Sigmoid colon (tissue), 7 donors: ENCODE measurements around the gene USH2A. TPM values are rescaled to one million over a fixed set of nuclear protein-coding genes. Genes with fewer than 3 reads are reported as not detected.

ENCODE experiments used
- DNase-seq: peaks from one replicate; pipeline ENCODE4 v3.0.0-alpha.2; 2019
- H3K27ac ChIP-seq, 4 donors: fragments of 200-600 bp; sonication (generic); one replicate each; pipeline ENCODE4 v1.5.1; 2016 to 2019; ENCODE audit warnings: mild to moderate bottlenecking in 1 of 4
- H3K27me3 ChIP-seq, 3 donors: fragments of 200-600 bp; sonication (generic); one replicate each; pipeline ENCODE4 v1.5.1; 2019; ENCODE audit warnings: mild to moderate bottlenecking in 1 of 3
- H3K36me3 ChIP-seq, 4 donors: fragments of 200-600 bp; sonication (generic); one replicate each; pipeline ENCODE4 v1.5.1; 2016 to 2019
- H3K4me1 ChIP-seq, 4 donors: fragments of 200-600 bp; sonication (generic); one replicate each; pipeline ENCODE4 v1.5.1; 2017 to 2019
- H3K4me3 ChIP-seq, 4 donors: fragments of 200-600 bp; sonication (generic); one replicate each; pipeline ENCODE4 v1.5.1; 2017 to 2019; ENCODE audit warnings: mild to moderate bottlenecking in 2 of 4, moderate library complexity in 1 of 4
- H3K9me3 ChIP-seq, 4 donors: fragments of 200-600 bp in 3 of 4; sonication (generic) in 3 of 4; one replicate each; pipeline versions ENCODE4 v1.5.1 to v1.6.1; 2013 to 2019
- CTCF ChIP-seq, 4 experiments: fragments of 450-650 bp in 3 of 4; fragments of 200-600 bp in 1 of 4; IDR thresholded peaks; one replicate each; pipeline ENCODE4 v1.5.1; 2016 to 2019; ENCODE audit warnings: antibody characterized with exemption in 4 of 4, mild to moderate bottlenecking in 3 of 4, moderate library complexity in 2 of 4
- EP300 ChIP-seq, 4 donors: sonication (generic); formaldehyde crosslinking; IDR thresholded peaks; one replicate each; pipeline ENCODE4 v1.6.1; 2017; ENCODE audit warnings: antibody characterized with exemption in 4 of 4
- POLR2A ChIP-seq, 2 donors: fragments of 450-650 bp; IDR thresholded peaks; one replicate each; pipeline ENCODE4 v1.6.1; 2016; ENCODE audit warnings: antibody characterized with exemption in 2 of 2, mild to moderate bottlenecking in 2 of 2, moderate library complexity in 2 of 2
- POLR2AphosphoS5 ChIP-seq, 4 donors: sonication (generic); formaldehyde crosslinking; IDR thresholded peaks; one replicate each; pipeline ENCODE4 v1.6.1; 2017; ENCODE audit warnings: antibody characterized with exemption in 4 of 4
- WGBS, 2 donors: extraction: QIAGEN DNeasy Blood & Tissue Kit; methylation state at CpG; one replicate each; pipeline ENCODE4 v1.1.7; 2013; 5-methylcytosine and 5-hydroxymethylcytosine counted together
- intact Hi-C: fragments of 100-400 bp; cut with DNase I; formaldehyde crosslinking; loops from one replicate; pipeline ENCODE4 v1.15.1; 2023
- polyA plus RNA-seq, 3 donors: library from polyadenylated mRNA; stranded (reverse); fragments of 200-250 nt; gene quantifications; one replicate each; pipeline ENCODE4 v1.2.3, GENCODE V29; 2013
- total RNA-seq, 4 donors: library from RNA; depleted of rRNA; stranded (reverse); fragments of >200 nt; gene quantifications; one replicate each; pipeline ENCODE4 v1.1.0, GENCODE V29; 2016
- donor health status: healthy with polysubstance abuse.
- donor health status: Bipolar disorder and iron deficiency.
- donor health status: healthy.

The USH2A gene
- total and polyA plus RNA-seq, 7 donors: under 0.01 TPM; not detected in 6

GRCh38 chr1:215932558-215932957 lies 490.7 kb downstream of the USH2A start:
- no peak for DNase-seq
- intact Hi-C loops: no loop called here
- H3K4me3 ChIP-seq: no peak overlapping the region
- no peaks in the 10 kb centered on the region for H3K4me1 ChIP-seq
- 27 to 64% methylated on average over 3 of the region's 3 CpGs for WGBS, 2 donors
- TF ChIP-seq CTCF (IDR thresholded peaks at IDR 0.05) (no peak), POLR2AphosphoS5 (IDR thresholded peaks at IDR 0.05) (no peak), EP300 (IDR thresholded peaks at IDR 0.05) (no peak), POLR2A (IDR thresholded peaks at IDR 0.05) (no peak)
- no peaks in the 10 kb centered on the region for H3K27me3 ChIP-seq
- H3K36me3 ChIP-seq: no peaks in the 10 kb centered on the region
- no peak overlapping the region for H3K27ac ChIP-seq
- H3K9me3 ChIP-seq: no peaks in the 10 kb centered on the region

GRCh38 chr1:215926670-215927069 lies 496.6 kb downstream of the USH2A start:
- 81 to 91% methylated on average over 12 of the region's 12 CpGs for WGBS, 2 donors
- DNase-seq: no peak
- intact Hi-C loops: no loop called here

GRCh38 chr1:215923129-215923824 lies 500.0 kb downstream of the USH2A start:
- Histone ChIP-seq H3K36me3 (no peaks in the 10 kb centered on the region), H3K4me1 (no peaks in the 10 kb centered on the region), H3K27ac (no peak overlapping the region), H3K4me3 (no peak overlapping the region), H3K27me3 (no peaks in the 10 kb centered on the region), H3K9me3 (no peaks in the 10 kb centered on the region)
- WGBS, 2 donors: 52 to 75% methylated on average over 3 of the region's 3 CpGs
- intact Hi-C loops: no loop called here
- TF ChIP-seq EP300 (IDR thresholded peaks at IDR 0.05) (no peak), POLR2AphosphoS5 (IDR thresholded peaks at IDR 0.05) (no peak), POLR2A (IDR thresholded peaks at IDR 0.05) (no peak), CTCF (IDR thresholded peaks at IDR 0.05) (no peak)
- DNase-seq: no peak

More at GRCh38 chr1:215926670-215927069, 496.6 kb downstream of the USH2A start:
- no peak overlapping the region for H3K27ac ChIP-seq
- H3K27me3 ChIP-seq: no peaks in the 10 kb centered on the region
- no peak for TF ChIP-seq CTCF (IDR thresholded peaks at IDR 0.05)
- no peak for TF ChIP-seq POLR2AphosphoS5 (IDR thresholded peaks at IDR 0.05)
- no peak for TF ChIP-seq EP300 (IDR thresholded peaks at IDR 0.05)
- TF ChIP-seq POLR2A (IDR thresholded peaks at IDR 0.05): no peak
- H3K36me3 ChIP-seq: no peaks in the 10 kb centered on the region
- H3K9me3 ChIP-seq: no peaks in the 10 kb centered on the region
- no peak overlapping the region for H3K4me3 ChIP-seq
- H3K4me1 ChIP-seq: no peaks in the 10 kb centered on the region

GRCh38 chr1:215911406-215911968 lies 511.8 kb downstream of the USH2A start:
- intact Hi-C loops: no loop called here
- 94% methylated on average over 1 of the region's 1 CpG for WGBS, 2 donors
- H3K27me3 ChIP-seq: no peaks in the 10 kb centered on the region
- TF ChIP-seq POLR2AphosphoS5 (IDR thresholded peaks at IDR 0.05): no peak
- no peak for TF ChIP-seq CTCF (IDR thresholded peaks at IDR 0.05)
- no peak for TF ChIP-seq EP300 (IDR thresholded peaks at IDR 0.05)
- TF ChIP-seq POLR2A (IDR thresholded peaks at IDR 0.05): no peak
- no peak for DNase-seq
- H3K36me3 ChIP-seq: no peaks in the 10 kb centered on the region
- H3K27ac ChIP-seq: no peak overlapping the region
- H3K4me1 ChIP-seq: no peaks in the 10 kb centered on the region
- no peaks in the 10 kb centered on the region for H3K9me3 ChIP-seq
- H3K4me3 ChIP-seq: no peak overlapping the region
